GM06990 (cell line): ENCODE data around the gene RGS17.

Experiments
- DNase-seq: peaks from one replicate; pipeline ENCODE4 v3.0.0-alpha.2; 2011; ENCODE audit not compliant: insufficient read length; ENCODE audit errors: extremely low read depth
- H3K27me3 ChIP-seq: replicated peaks from 2 replicates; pipeline ENCODE4 v1.6.0; 2011; ENCODE audit warnings: low read length; ENCODE audit not compliant: control insufficient read depth, insufficient read depth
- H3K36me3 ChIP-seq: 2 replicates; pipeline ENCODE4 v1.5.1; 2011; ENCODE audit warnings: low read length; ENCODE audit not compliant: control insufficient read depth, insufficient read depth
- H3K4me3 ChIP-seq: replicated peaks from 2 replicates; pipeline ENCODE4 v1.5.1; 2011; ENCODE audit warnings: low read depth, mild to moderate bottlenecking, control low read depth, low read length
- TF ChIP-seq, protein P1 (sequence below): IDR thresholded peaks from 2 replicates; pipeline ENCODE4 v1.5.1; 2011; ENCODE audit warnings: low read length, control low read depth, mild to moderate bottlenecking, inconsistent platforms; ENCODE audit not compliant: insufficient read depth, poor library complexity, severe bottlenecking

RGS17 gene

DNA sequence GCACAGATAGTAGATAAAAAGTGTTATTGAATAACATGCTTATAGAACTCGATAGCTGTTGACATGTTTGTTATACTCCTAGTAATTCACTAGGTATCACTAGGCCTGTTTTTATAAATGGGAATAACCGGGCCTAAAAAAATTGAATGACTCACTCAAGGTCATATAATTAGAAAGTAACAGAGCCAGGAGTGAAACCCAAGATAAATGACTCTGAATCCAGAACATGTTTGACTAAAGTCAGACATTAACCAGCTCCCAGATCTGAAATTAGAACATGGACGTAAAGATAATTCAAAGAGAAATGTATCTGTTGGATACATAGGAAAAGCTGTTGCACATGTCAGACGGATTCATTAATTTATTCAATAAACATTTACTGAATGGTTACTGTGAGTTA is 26.9 kb downstream of the RGS17 start:
- TF ChIP-seq, protein P1, sequence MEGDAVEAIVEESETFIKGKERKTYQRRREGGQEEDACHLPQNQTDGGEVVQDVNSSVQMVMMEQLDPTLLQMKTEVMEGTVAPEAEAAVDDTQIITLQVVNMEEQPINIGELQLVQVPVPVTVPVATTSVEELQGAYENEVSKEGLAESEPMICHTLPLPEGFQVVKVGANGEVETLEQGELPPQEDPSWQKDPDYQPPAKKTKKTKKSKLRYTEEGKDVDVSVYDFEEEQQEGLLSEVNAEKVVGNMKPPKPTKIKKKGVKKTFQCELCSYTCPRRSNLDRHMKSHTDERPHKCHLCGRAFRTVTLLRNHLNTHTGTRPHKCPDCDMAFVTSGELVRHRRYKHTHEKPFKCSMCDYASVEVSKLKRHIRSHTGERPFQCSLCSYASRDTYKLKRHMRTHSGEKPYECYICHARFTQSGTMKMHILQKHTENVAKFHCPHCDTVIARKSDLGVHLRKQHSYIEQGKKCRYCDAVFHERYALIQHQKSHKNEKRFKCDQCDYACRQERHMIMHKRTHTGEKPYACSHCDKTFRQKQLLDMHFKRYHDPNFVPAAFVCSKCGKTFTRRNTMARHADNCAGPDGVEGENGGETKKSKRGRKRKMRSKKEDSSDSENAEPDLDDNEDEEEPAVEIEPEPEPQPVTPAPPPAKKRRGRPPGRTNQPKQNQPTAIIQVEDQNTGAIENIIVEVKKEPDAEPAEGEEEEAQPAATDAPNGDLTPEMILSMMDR = no peak
- H3K4me3 ChIP-seq = no peak overlapping the region
- H3K36me3 ChIP-seq = no peaks in the 10 kb centered on the region
- no peak for DNase-seq
- H3K27me3 ChIP-seq = no peaks in the 10 kb centered on the region

DNA sequence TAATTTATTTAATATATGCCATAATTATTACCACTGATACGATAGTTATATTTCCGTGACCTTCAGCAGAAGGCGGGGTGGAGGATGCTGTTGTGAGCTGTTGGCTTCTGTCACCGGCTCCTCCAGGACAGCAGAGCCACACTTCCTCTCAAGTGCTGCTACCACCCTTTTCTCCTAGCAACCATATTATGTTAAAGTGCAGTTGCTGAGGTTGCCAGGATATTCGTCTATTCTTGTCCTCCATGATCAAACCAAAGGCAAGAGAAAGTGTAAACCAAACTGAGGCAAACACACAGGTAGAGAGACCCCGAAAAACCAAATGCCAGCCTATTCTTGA is 27.8 kb downstream of the RGS17 start:
- no peaks in the 10 kb centered on the region for H3K27me3 ChIP-seq
- TF ChIP-seq, protein P1 = no peak
- no peak for DNase-seq
- no peaks in the 10 kb centered on the region for H3K36me3 ChIP-seq
- H3K4me3 ChIP-seq = no peak overlapping the region

DNA sequence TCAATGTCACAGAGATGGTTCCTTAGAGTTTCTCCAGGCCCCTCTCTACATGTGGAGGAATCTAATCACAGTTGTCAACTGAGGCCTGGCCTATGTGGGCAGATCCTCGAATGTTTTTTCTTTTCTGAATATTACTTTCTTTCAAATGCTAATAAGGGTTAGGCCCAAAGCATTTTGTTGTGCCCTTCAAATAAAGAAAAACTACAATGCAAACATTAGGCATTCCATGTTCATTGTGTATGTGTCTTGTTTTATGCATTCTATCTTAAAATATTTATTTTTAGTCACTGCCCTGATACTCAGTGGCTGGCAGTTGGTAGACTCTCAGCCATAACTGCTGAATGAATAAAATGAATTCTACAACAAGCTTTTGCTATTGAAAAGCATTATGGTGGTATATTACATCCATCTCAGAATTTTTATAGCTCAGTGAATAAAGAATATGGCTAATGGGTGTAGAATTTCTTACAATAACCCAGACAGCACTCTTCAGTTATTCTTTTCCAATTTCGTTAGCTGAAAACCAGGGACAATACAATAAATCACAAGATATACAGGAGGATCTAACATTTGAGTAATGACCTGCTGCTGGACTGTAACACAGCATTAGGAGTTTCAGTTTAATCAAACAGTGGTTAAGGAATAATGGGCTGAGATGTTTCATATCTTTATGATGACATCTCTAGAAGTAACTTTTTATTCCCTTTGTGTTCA is 28.3 kb downstream of the RGS17 start:
- H3K4me3 ChIP-seq = no peak overlapping the region
- no peak for DNase-seq
- TF ChIP-seq, protein P1 = no peak
- no peaks in the 10 kb centered on the region for H3K27me3 ChIP-seq
- no peaks in the 10 kb centered on the region for H3K36me3 ChIP-seq

DNA sequence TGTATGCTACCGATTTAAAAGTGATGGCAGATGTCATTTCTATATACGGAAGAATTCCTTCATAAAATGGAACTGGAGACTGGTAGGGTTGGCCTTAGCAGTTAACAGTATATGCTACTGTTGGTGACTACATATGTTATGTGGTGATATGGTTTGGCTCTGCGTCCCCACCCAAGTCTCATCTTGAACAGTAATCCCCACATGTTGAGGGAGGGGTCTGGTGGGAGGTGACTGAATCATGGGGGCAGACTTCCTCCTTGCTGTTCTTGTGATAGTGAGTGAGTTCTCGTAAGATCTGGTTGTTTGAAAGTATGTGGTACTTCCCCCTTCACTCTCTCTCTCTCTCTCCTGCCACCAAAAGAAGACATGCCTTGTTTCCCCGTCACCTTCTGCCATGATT is 29.6 kb downstream of the RGS17 start:
- no peak for DNase-seq
- Histone ChIP-seq H3K36me3 (no peaks in the 10 kb centered on the region), H3K27me3 (no peaks in the 10 kb centered on the region), H3K4me3 (no peak overlapping the region)
- TF ChIP-seq, protein P1 = no peak

DNA sequence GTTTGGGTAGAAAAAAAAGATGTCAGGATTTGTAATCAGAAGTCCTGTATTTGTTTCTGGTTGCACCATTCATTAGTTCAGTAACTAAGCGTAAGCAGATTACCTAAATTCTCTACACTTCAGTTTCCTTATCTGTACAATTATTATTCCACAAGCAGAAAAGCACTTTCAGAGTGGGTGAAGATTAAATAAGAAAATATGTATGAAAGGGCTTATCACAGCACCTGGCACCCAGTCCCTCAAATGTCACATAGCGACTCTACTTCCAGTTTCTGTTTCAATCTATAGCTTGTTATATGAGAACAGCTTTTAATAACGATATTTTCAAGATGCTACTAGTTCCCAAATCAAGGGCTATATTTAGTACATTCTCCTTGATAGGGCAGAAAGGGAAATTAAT is 31.4 kb downstream of the RGS17 start:
- TF ChIP-seq, protein P1 = no peak
- DNase-seq = peak; percentile 20
- Histone ChIP-seq H3K27me3 (no peaks in the 10 kb centered on the region), H3K4me3 (no peak overlapping the region), H3K36me3 (no peaks in the 10 kb centered on the region)

DNA sequence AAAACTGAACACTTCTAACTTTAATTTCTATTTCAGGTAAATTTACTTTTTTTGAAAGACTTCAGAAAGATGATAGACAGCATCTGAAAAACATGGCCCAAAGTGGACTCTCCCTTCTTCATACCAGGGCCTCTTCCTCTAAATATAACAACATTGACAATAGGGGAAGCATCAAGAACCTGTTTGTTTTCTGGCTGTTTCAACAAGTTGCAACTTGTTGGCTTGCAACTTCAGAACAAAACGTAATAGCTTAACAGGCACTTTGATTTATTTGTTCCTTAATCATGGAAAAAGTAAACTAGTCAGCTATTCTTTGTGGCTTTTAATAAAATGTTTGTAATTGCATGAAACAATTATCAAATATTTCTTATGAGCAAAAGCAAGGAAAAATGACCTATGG is 34.3 kb downstream of the RGS17 start:
- no peaks in the 10 kb centered on the region for H3K27me3 ChIP-seq
- TF ChIP-seq, protein P1 = no peak
- no peaks in the 10 kb centered on the region for H3K36me3 ChIP-seq
- no peak for DNase-seq
- no peak overlapping the region for H3K4me3 ChIP-seq
